PC-9 (cell line): ENCODE data around the gene MIOS. TPM values are rescaled to one million over a fixed set of nuclear protein-coding genes. Genes with fewer than 3 reads are reported as not detected.

Source experiments
- BruUV-seq: library from RNA; stranded (reverse); fragments of 400-500 nt; replicated peaks from 2 replicates; lab custom pipeline; 2021; lab: Mats Ljungman, UMichigan
- CTCF ChIA-PET: fragments of 300-600 bp; sonication (Branson Sonifier 250); formaldehyde crosslinking; loops from one replicate; lab custom pipeline; 2022; ENCODE audit warnings: antibody characterized with exemption; lab: Charles Lee
- POLR2A ChIA-PET: fragments of 300-600 bp; sonication (Branson Sonifier 250); formaldehyde crosslinking; loops from one replicate; lab custom pipeline; 2022; ENCODE audit warnings: antibody characterized with exemption; ENCODE audit not compliant: unreplicated experiment; lab: Charles Lee
- DNase-seq, 2 experiments: peaks; one replicate each; pipeline versions ENCODE4 v3.0.0 to v3.0.0-alpha.2; 2015 to 2022; ENCODE audit warnings: mixed read lengths in 1 of 2
- H2AFZ ChIP-seq: fragments of 200-600 bp; sonication (generic); 2 replicates; pipeline ENCODE4 v1.8.1; 2017; ENCODE audit warnings: antibody characterized with exemption
- H3F3A ChIP-seq: fragments of 200-600 bp; sonication (generic); 2 replicates; pipeline ENCODE4 v1.8.1; 2017; ENCODE audit warnings: antibody characterized with exemption, mild to moderate bottlenecking, low read depth; ENCODE audit not compliant: insufficient read depth
- H3K27ac ChIP-seq: fragments of 200-600 bp; sonication (generic); 2 replicates; pipeline ENCODE4 v1.6.1; 2016; ENCODE audit warnings: mixed run types
- H3K27me3 ChIP-seq: fragments of 200-600 bp; sonication (generic); 2 replicates; pipeline ENCODE4 v1.6.1; 2016; ENCODE audit warnings: low read depth, mixed run types; ENCODE audit not compliant: insufficient read depth
- H3K36me3 ChIP-seq: fragments of 200-600 bp; sonication (generic); 2 replicates; pipeline ENCODE4 v1.6.1; 2016; ENCODE audit warnings: low read depth, mixed run types
- H3K4me1 ChIP-seq: fragments of 200-600 bp; sonication (generic); replicated peaks from 2 replicates; pipeline ENCODE4 v1.6.1; 2016; ENCODE audit warnings: mixed run types; ENCODE audit not compliant: insufficient read depth
- H3K4me2 ChIP-seq: fragments of 200-600 bp; sonication (generic); 2 replicates; pipeline ENCODE4 v1.6.1; 2017; ENCODE audit warnings: mixed run types
- H3K4me3 ChIP-seq: fragments of 200-600 bp; sonication (generic); 2 replicates; pipeline ENCODE4 v1.6.1; 2016; ENCODE audit warnings: mixed run types
- H3K79me2 ChIP-seq: fragments of 200-600 bp; sonication (generic); 2 replicates; pipeline ENCODE4 v1.6.1; 2017; ENCODE audit warnings: low read depth, mixed run types
- H3K9me2 ChIP-seq: fragments of 200-600 bp; sonication (generic); 2 replicates; pipeline ENCODE4 v1.8.1; 2017; ENCODE audit warnings: mild to moderate bottlenecking; ENCODE audit not compliant: insufficient read depth
- H3K9me3 ChIP-seq: fragments of 200-600 bp; sonication (generic); 2 replicates; pipeline ENCODE4 v1.8.1; 2016; ENCODE audit warnings: low read depth; ENCODE audit not compliant: insufficient read depth
- H4K20me1 ChIP-seq: fragments of 200-600 bp; sonication (generic); 2 replicates; pipeline ENCODE4 v1.8.1; 2017; ENCODE audit not compliant: insufficient read depth
- CTCF ChIP-seq: fragments of 200-600 bp; sonication (generic); conservative IDR thresholded peaks from 2 replicates; pipeline ENCODE4 v1.6.1; 2017; ENCODE audit warnings: mixed run types, antibody characterized with exemption, mild to moderate bottlenecking, moderate library complexity
- EZH2 ChIP-seq: fragments of 200-600 bp; sonication (generic); IDR thresholded peaks from 2 replicates; pipeline ENCODE4 v1.8.0; 2017; ENCODE audit warnings: antibody characterized with exemption, low read depth
- intact Hi-C: fragments of 100-400 bp; cut with micrococcal nuclease; formaldehyde crosslinking; loops from one replicate; pipeline ENCODE4 v1.10.0; 2022; ENCODE audit not compliant: unreplicated experiment
- total RNA-seq: library from RNA; stranded (reverse); gene quantifications from 2 replicates; pipeline ENCODE4 v1.2.3, GENCODE V29; 2021

The MIOS gene
- total RNA-seq, 1 experiment from 2014 or later, result 42.0 TPM

GRCh38 chr7:7641129-7641663 is 74.5 kb downstream of the MIOS start:
- Histone ChIP-seq H3K79me2 (peaks cover 57% of the 10 kb centered on the region), H3K9me3 (no peaks in the 10 kb centered on the region; the same call in 1 of the 2 replicates), H3K36me3 (peaks cover 10% of the 10 kb centered on the region), H4K20me1 (no peaks in the 10 kb centered on the region), H3K9me2 (no peaks in the 10 kb centered on the region), H2AFZ (peak overlapping the region; percentile 91), H3K4me1 (peaks cover 27% of the 10 kb centered on the region), H3K4me2 (peak overlapping the region; percentile 90), H3K27me3 (no peaks in the 10 kb centered on the region), H3K27ac (peak overlapping the region; percentile 58), H3F3A (peaks cover 4% of the 10 kb centered on the region; the same call in 1 of the 2 replicates), H3K4me3 (peak overlapping the region; percentile 83)
- no peak for TF ChIP-seq CTCF
- no peak for TF ChIP-seq EZH2
- DNase-seq, result no peak
- intact Hi-C loops, result loop anchor here (2.0 kb wide), 3 partner anchors 74 to 458 kb away; partner anchors contain the start of genes C1GALT1 and MIOS
- BruUV-seq, result TSS peak; percentile 70
- ChIA-PET CTCF (interaction anchor here (0.6 kb wide), 1 partner anchor 22 kb away, joined by 8 read pairs; no protein-coding TSS in a partner anchor), POLR2A (interaction anchor here (0.5 to 1.0 kb wide), 6 partner anchors 78 to 651 kb away, joined by 3 to 10 read pairs (median 3); partner anchors contain the start of gene GLCCI1)

GRCh38 chr7:7642081-7642480 is 75.4 kb downstream of the MIOS start:
- DNase-seq, result peak in 1 of 2 experiments; percentile 12
- TF ChIP-seq CTCF (no peak), EZH2 (no peak)
- Histone ChIP-seq H3K4me3 (peak overlapping the region; percentile 83), H3F3A (peaks cover 4% of the 10 kb centered on the region; the same call in 1 of the 2 replicates), H4K20me1 (no peaks in the 10 kb centered on the region), H3K4me1 (peaks cover 27% of the 10 kb centered on the region), H3K4me2 (peak overlapping the region; percentile 90), H3K27me3 (no peaks in the 10 kb centered on the region), H3K27ac (no peak overlapping the region), H3K9me3 (no peaks in the 10 kb centered on the region; the same call in 1 of the 2 replicates), H3K36me3 (peaks cover 10% of the 10 kb centered on the region), H3K9me2 (no peaks in the 10 kb centered on the region), H2AFZ (peak overlapping the region; percentile 91), H3K79me2 (peaks cover 57% of the 10 kb centered on the region)
- ChIA-PET CTCF (interaction anchor here (0.6 kb wide), 1 partner anchor 21 kb away, joined by 8 read pairs; no protein-coding TSS in a partner anchor), POLR2A (interaction anchor here (0.6 to 0.7 kb wide), 2 partner anchors 77 to 100 kb away, joined by 3 to 4 read pairs; no protein-coding TSS in a partner anchor)
- intact Hi-C loops, result no loop called here
- BruUV-seq, result no TSS peak

GRCh38 chr7:7647495-7648036 is 80.9 kb downstream of the MIOS start:
- H3K79me2 ChIP-seq, result peaks cover 58% of the 10 kb centered on the region
- TF ChIP-seq CTCF (no peak), EZH2 (no peak)
- H3K36me3 ChIP-seq, result 0 out of 2 replicates have a peak, but pooled peaks cover 5% of the 10 kb centered on the region
- H3K4me1 ChIP-seq, result peaks cover 3% of the 10 kb centered on the region
- H3K9me2 ChIP-seq, result no peaks in the 10 kb centered on the region
- no peak overlapping the region for H3K27ac ChIP-seq
- no peak overlapping the region for H3K4me3 ChIP-seq
- no peaks in the 10 kb centered on the region for H3K27me3 ChIP-seq
- intact Hi-C loops, result no loop called here
- H3K4me2 ChIP-seq, result no peak overlapping the region
- POLR2A ChIA-PET, result no interaction called here
- no TSS peak for BruUV-seq
- H3K9me3 ChIP-seq, result no peaks in the 10 kb centered on the region; the same call in 1 of the 2 replicates
- DNase-seq, result no peak
- no peaks in the 10 kb centered on the region; the same call in 1 of the 2 replicates for H3F3A ChIP-seq
- no peaks in the 10 kb centered on the region for H4K20me1 ChIP-seq
- CTCF ChIA-PET, result no interaction called here
- H2AFZ ChIP-seq, result no peak overlapping the region
